Trophoblast cell (in vitro differentiated cells and primary cell): Measurements from ENCODE around the gene MYBPHL.
"Not testable (repeated sequence)": the region's sequence is repeated elsewhere in the genome, so short reads cannot be mapped to it uniquely, and the experiment has no call there.

Source experiments
- DNase-seq, 2 donors: peaks; one replicate each; pipeline ENCODE4 v3.0.0-alpha.2; 2016
- H2AFZ ChIP-seq: 2 replicates; pipeline ENCODE4 v1.6.1; 2013; ENCODE audit warnings: low read length, moderate library complexity, mild to moderate bottlenecking; ENCODE audit not compliant: insufficient read depth, poor library complexity
- H2AK5ac ChIP-seq: 2 replicates; pipeline ENCODE4 v1.6.1; 2013; ENCODE audit warnings: mild to moderate bottlenecking, low read length
- H2BK120ac ChIP-seq: 2 replicates; pipeline ENCODE4 v1.6.1; 2013; ENCODE audit warnings: low read length, mild to moderate bottlenecking, moderate library complexity; ENCODE audit not compliant: insufficient read depth, poor library complexity
- H2BK12ac ChIP-seq: 2 replicates; pipeline ENCODE4 v1.6.1; 2013; ENCODE audit warnings: mild to moderate bottlenecking, low read length, moderate library complexity
- H2BK5ac ChIP-seq: 2 replicates; pipeline ENCODE4 v1.6.1; 2013; ENCODE audit warnings: low read length, low read depth, moderate library complexity, mild to moderate bottlenecking; ENCODE audit not compliant: poor library complexity
- H3K14ac ChIP-seq: 2 replicates; pipeline ENCODE4 v1.6.1; 2013; ENCODE audit warnings: mild to moderate bottlenecking, low read length
- H3K18ac ChIP-seq: 2 replicates; pipeline ENCODE4 v1.6.1; 2013; ENCODE audit warnings: mild to moderate bottlenecking, low read length
- H3K23ac ChIP-seq: 2 replicates; pipeline ENCODE4 v1.6.1; 2013; ENCODE audit warnings: low read length
- H3K27ac ChIP-seq: 2 replicates; pipeline ENCODE4 v1.5.1; 2013; ENCODE audit warnings: low read depth, mild to moderate bottlenecking, inconsistent platforms, low read length, moderate library complexity
- H3K27me3 ChIP-seq: 2 replicates; pipeline ENCODE4 v1.6.1; 2013; ENCODE audit warnings: inconsistent platforms, mild to moderate bottlenecking, low read length, moderate library complexity; ENCODE audit not compliant: insufficient read depth
- H3K36me3 ChIP-seq, 2 experiments: 1 replicate in 1 of 2; 2 replicates in 1 of 2; pipeline ENCODE4 v1.6.1; 2013; ENCODE audit warnings: low read length in 2 of 2, mild to moderate bottlenecking in 2 of 2, moderate library complexity in 1 of 2; ENCODE audit not compliant: insufficient read depth in 2 of 2, control insufficient read depth in 1 of 2
- H3K4ac ChIP-seq: 2 replicates; pipeline ENCODE4 v1.6.1; 2013; ENCODE audit warnings: low read depth, mild to moderate bottlenecking, low read length, moderate library complexity
- H3K4me1 ChIP-seq, 2 experiments: 1 replicate in 1 of 2; 2 replicates in 1 of 2; pipeline ENCODE4 v1.6.1; 2013; ENCODE audit warnings: low read length in 2 of 2, mild to moderate bottlenecking in 2 of 2, moderate library complexity in 1 of 2; ENCODE audit not compliant: insufficient read depth in 2 of 2, control insufficient read depth in 1 of 2
- H3K4me2 ChIP-seq: 2 replicates; pipeline ENCODE4 v1.6.1; 2013; ENCODE audit warnings: inconsistent platforms, mild to moderate bottlenecking, low read length, moderate library complexity
- H3K4me3 ChIP-seq: 2 replicates; pipeline ENCODE4 v1.5.1; 2013; ENCODE audit warnings: mild to moderate bottlenecking, low read depth, low read length, inconsistent platforms
- H3K79me1 ChIP-seq: one replicate; pipeline ENCODE4 v1.6.1; 2013; ENCODE audit warnings: low read length
- H3K79me2 ChIP-seq: 2 replicates; pipeline ENCODE4 v1.6.1; 2013; ENCODE audit warnings: low read length, mild to moderate bottlenecking; ENCODE audit not compliant: control insufficient read depth, insufficient read depth, poor library complexity
- H3K9ac ChIP-seq: 2 replicates; pipeline ENCODE4 v1.6.1; 2013; ENCODE audit warnings: mild to moderate bottlenecking, low read length
- H3K9me3 ChIP-seq: 2 replicates; pipeline ENCODE4 v1.6.1; 2013; ENCODE audit warnings: low read depth, mild to moderate bottlenecking, control low read depth, inconsistent platforms, low read length; ENCODE audit not compliant: insufficient read depth
- H4K12ac ChIP-seq: 2 replicates; pipeline ENCODE4 v1.6.1; 2013; ENCODE audit warnings: low read depth, mild to moderate bottlenecking, low read length, moderate library complexity
- H4K8ac ChIP-seq: 2 replicates; pipeline ENCODE4 v1.6.1; 2013; ENCODE audit warnings: low read depth, mild to moderate bottlenecking, low read length, moderate library complexity
- H4K91ac ChIP-seq: one replicate; pipeline ENCODE4 v1.6.1; 2013; ENCODE audit warnings: low read depth, mild to moderate bottlenecking, low read length, moderate library complexity
- WGBS: extraction: QIAGEN DNeasy Blood & Tissue Kit; methylation state at CpG from one replicate; pipeline ENCODE4 v1.1.7; 2013; ENCODE audit warnings: missing lambda C conversion rate; ENCODE audit not compliant: insufficient read length, insufficient coverage; ENCODE audit errors: extremely low coverage; 5-methylcytosine and 5-hydroxymethylcytosine counted together

Gene MYBPHL

DNA sequence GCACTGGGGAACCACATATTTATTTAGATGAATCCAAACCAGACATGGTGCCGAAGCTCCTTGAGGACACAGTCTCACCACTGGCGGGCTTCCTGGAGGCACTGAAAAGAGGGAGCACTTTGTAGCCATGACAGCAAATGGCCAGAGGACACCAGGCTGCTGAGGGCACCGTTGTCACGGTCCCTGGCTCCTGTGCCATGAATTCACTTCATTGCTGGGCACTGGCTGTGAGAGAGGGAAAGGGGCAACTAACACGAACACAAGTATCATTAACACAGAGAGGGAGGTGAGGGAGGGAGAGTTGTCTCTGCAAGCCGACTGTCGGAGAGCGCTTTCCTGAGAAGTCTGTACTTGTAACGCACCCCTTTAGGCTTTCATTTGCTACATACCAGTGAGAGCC is 14.4 kb downstream of the MYBPHL start:
- Histone ChIP-seq H3K4ac (no peak overlapping the region), H2BK5ac (no peak overlapping the region), H4K12ac (no peak overlapping the region), H3K36me3 (no peaks in the 10 kb centered on the region), H2BK120ac (peak overlapping the region; percentile 79), H3K27ac (no peak overlapping the region), H3K23ac (no peak overlapping the region), H3K18ac (peak overlapping the region; percentile 41), H2BK12ac (peak overlapping the region; percentile 92), H3K9ac (no peak overlapping the region), H3K14ac (no peak overlapping the region), H3K79me2 (peaks cover 4% of the 10 kb centered on the region), H3K4me2 (no peak overlapping the region), H3K4me1 (peaks cover 17 to 18% of the 10 kb centered on the region in 2 experiments), H3K9me3 (no peaks in the 10 kb centered on the region), H3K4me3 (no peak overlapping the region), H3K27me3 (no peaks in the 10 kb centered on the region), H2AFZ (peak overlapping the region; percentile 37), H2AK5ac (peak overlapping the region; percentile 94), H4K8ac (peak overlapping the region; percentile 46), H4K91ac (peak overlapping the region; percentile 73), H3K79me1 (peaks cover 25% of the 10 kb centered on the region)
- no CpG with 5 or more reads among the region's 9 CpGs for WGBS
- DNase-seq = no peak

DNA sequence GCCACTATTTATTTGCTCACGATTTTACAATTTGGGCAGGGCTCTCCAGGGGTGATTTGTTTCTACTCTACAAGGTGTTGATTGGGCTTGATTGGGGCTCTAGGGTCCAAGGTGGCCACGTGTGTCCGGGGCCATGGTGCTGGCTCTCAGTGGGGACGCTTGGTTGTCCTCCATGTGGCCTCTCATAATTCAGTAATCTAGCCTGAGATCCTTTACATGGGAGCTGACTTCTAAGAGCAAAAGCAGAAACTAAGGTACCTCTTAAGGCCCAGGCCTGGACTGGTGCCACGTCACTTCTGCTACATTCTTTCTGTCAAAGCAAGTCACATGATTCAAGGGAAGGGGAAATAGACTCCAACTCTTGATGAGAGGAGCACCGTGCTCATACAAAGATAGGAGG is 15.8 kb downstream of the MYBPHL start:
- Histone ChIP-seq H3K23ac (no peak overlapping the region), H4K8ac (no peak overlapping the region), H3K4ac (no peak overlapping the region), H3K4me3 (no peak overlapping the region), H2AFZ (no peak overlapping the region), H4K12ac (no peak overlapping the region), H3K4me2 (no peak overlapping the region), H2BK12ac (peak overlapping the region; percentile 59), H3K27me3 (no peaks in the 10 kb centered on the region), H3K18ac (no peak overlapping the region), H2AK5ac (no peak overlapping the region), H3K9me3 (no peaks in the 10 kb centered on the region), H3K79me1 (peaks cover 18% of the 10 kb centered on the region), H4K91ac (peak overlapping the region; percentile 41), H3K9ac (no peak overlapping the region), H3K4me1 (peaks cover 10 to 14% of the 10 kb centered on the region in 2 experiments), H3K27ac (peak overlapping the region; percentile 14), H3K36me3 (no peaks in the 10 kb centered on the region), H3K14ac (no peak overlapping the region), H2BK120ac (peak overlapping the region; percentile 35), H2BK5ac (peak overlapping the region; percentile 11), H3K79me2 (no peaks in the 10 kb centered on the region)
- WGBS = no CpG with 5 or more reads among the region's 6 CpGs
- no peak for DNase-seq

DNA sequence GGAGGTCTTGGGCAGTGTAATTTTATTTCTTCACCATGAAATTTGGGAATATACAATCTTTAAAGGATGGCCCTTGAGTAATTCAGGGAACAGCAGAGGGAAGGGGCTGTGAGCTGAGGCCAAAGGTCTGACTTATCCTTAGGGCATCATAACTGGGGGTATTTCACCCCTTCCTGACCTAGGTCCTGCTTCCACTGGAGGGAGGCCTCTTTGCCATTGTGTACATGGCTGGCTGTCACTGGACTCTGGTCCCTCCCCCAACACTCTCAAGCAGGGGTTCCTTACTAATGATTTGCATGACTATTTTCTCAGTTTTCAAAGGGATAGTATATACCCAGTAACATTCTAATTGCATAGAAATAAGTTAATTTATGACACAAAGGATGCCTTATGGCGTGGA is 16.7 kb downstream of the MYBPHL start:
- whole genome bisulfite sequencing = no CpG with 5 or more reads among the region's 1 CpG

DNA sequence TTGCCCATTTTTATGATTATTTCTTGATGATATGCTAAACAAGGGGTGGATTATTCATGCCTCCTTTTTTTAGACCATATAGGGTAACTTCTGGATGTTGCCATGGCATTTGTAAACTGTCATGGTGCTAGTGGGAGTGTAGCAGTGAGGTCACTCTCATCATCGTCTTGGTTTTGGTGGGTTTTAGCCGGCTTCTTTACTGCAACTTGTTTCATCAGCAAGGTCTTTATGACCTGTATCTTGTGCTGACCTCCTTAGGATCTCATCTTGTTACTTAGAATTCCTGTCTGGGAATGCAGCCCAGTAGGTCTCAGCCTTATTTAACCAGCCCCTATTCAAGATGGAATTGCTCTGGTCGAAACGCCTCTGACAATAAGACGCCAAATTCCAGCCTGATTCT is 20.0 kb downstream of the MYBPHL start:
- H3K36me3 ChIP-seq, H2BK120ac ChIP-seq, H3K27me3 ChIP-seq, H3K4me3 ChIP-seq, H4K8ac ChIP-seq, H2AFZ ChIP-seq, H3K4ac ChIP-seq, H3K9me3 ChIP-seq, H3K18ac ChIP-seq, H3K4me2 ChIP-seq, H2BK5ac ChIP-seq, H2AK5ac ChIP-seq, H2BK12ac ChIP-seq, H3K23ac ChIP-seq, H3K9ac ChIP-seq, H3K14ac ChIP-seq, H4K91ac ChIP-seq, H4K12ac ChIP-seq: not testable (repeated sequence)
- peaks cover 13% of the 10 kb centered on the region for H3K79me2 ChIP-seq
- H3K27ac ChIP-seq = peak overlapping the region; percentile 66
- no CpG with 5 or more reads among the region's 5 CpGs for WGBS
- peaks cover 6 to 22% of the 10 kb centered on the region in 2 experiments for H3K4me1 ChIP-seq
- peak; percentile 71 to 84 for DNase-seq
- H3K79me1 ChIP-seq = peaks cover 21% of the 10 kb centered on the region

More for the DNA sequence above, 16.7 kb downstream of the MYBPHL start:
- no peak overlapping the region for H4K8ac ChIP-seq
- H3K4me3 ChIP-seq = no peak overlapping the region
- H2BK5ac ChIP-seq = no peak overlapping the region
- no peak overlapping the region for H4K12ac ChIP-seq
- H2BK120ac ChIP-seq = no peak overlapping the region
- no peak overlapping the region for H3K9ac ChIP-seq
- no peak overlapping the region for H3K27ac ChIP-seq
- no peaks in the 10 kb centered on the region for H3K36me3 ChIP-seq
- peaks cover 11% of the 10 kb centered on the region for H3K79me1 ChIP-seq
- no peak overlapping the region for H3K4ac ChIP-seq
- no peak for DNase-seq
- H3K4me2 ChIP-seq = no peak overlapping the region
- H3K18ac ChIP-seq = no peak overlapping the region
- no peaks in the 10 kb centered on the region for H3K27me3 ChIP-seq
- no peak overlapping the region for H2AFZ ChIP-seq
- no peak overlapping the region for H2AK5ac ChIP-seq
- H3K9me3 ChIP-seq = no peaks in the 10 kb centered on the region
- peak overlapping the region; percentile 5 for H2BK12ac ChIP-seq
- H3K23ac ChIP-seq = no peak overlapping the region
- H3K4me1 ChIP-seq = peaks cover 5 to 11% of the 10 kb centered on the region in 2 experiments
- no peaks in the 10 kb centered on the region for H3K79me2 ChIP-seq
- no peak overlapping the region for H4K91ac ChIP-seq
- H3K14ac ChIP-seq = no peak overlapping the region
